HepG2 (cell line): ENCODE measurements around the gene PRRT1B. TPM values are rescaled to one million over a fixed set of nuclear protein-coding genes. Genes with fewer than 3 reads are reported as not detected.

ENCODE experiments used
- AKAP8 ChIP-seq: sonication (generic); formaldehyde crosslinking; IDR thresholded peaks from 2 replicates; pipeline ENCODE4 v1.5.1; 2020; ENCODE audit warnings: mild to moderate bottlenecking, missing genetic modification reagents
- ASH2L ChIP-seq: fragments of 300-600, 200-600 bp; sonication (generic); IDR thresholded peaks from 2 replicates; pipeline ENCODE4 v1.7.0; 2017; ENCODE audit warnings: low read depth, mild to moderate bottlenecking, moderate library complexity, mixed read lengths, low read length; ENCODE audit not compliant: insufficient read length
- FOSL2 ChIP-seq: sonication (generic); formaldehyde crosslinking; IDR thresholded peaks from 2 replicates; pipeline ENCODE4 v1.4.0; 2020; ENCODE audit warnings: missing genetic modification reagents
- GATAD1 ChIP-seq: IDR thresholded peaks from 2 replicates; pipeline ENCODE4 v1.6.1; 2016; ENCODE audit warnings: missing genetic modification reagents, missing compliant biosample characterization
- HMGA1 ChIP-seq: sonication (generic); formaldehyde crosslinking; conservative IDR thresholded peaks from 2 replicates; pipeline ENCODE4 v1.4.0; 2020; ENCODE audit warnings: missing genetic modification reagents
- MAZ ChIP-seq, 2 experiments: sonication (generic) in 1 of 2; formaldehyde crosslinking in 1 of 2; IDR thresholded peaks; 2 replicates each; pipeline versions ENCODE4 v1.5.0 to v1.6.1; 2012 to 2020; ENCODE audit warnings: low read depth in 2 of 2, mild to moderate bottlenecking in 2 of 2, borderline replicate concordance in 1 of 2, improper control_type of control experiment in 1 of 2, low read length in 1 of 2, missing genetic modification reagents in 1 of 2, moderate library complexity in 1 of 2
- MYC ChIP-seq: sonication (generic); formaldehyde crosslinking; IDR thresholded peaks from 2 replicates; pipeline ENCODE4 v1.9.0; 2021; ENCODE audit warnings: missing genetic modification reagents, borderline replicate concordance
- PITX1 ChIP-seq: sonication (generic); formaldehyde crosslinking; IDR thresholded peaks from 2 replicates; pipeline ENCODE4 v1.5.1; 2020; ENCODE audit warnings: mild to moderate bottlenecking, missing genetic modification reagents
- POLR2A ChIP-seq, 2 experiments: IDR thresholded peaks; 2 replicates each; pipeline ENCODE4 v1.6.1; 2011; ENCODE audit warnings: low read depth in 2 of 2, low read length in 2 of 2, mild to moderate bottlenecking in 1 of 2, moderate library complexity in 1 of 2; ENCODE audit not compliant: insufficient read depth in 1 of 2
- RAD51 ChIP-seq: fragments of 450-650 bp; IDR thresholded peaks from 2 replicates; pipeline ENCODE4 v1.6.1; 2016; ENCODE audit warnings: borderline replicate concordance
- SALL2 ChIP-seq: sonication (generic); formaldehyde crosslinking; IDR thresholded peaks from 2 replicates; pipeline ENCODE4 v1.8.1; 2023; ENCODE audit warnings: mild to moderate bottlenecking, missing genetic modification reagents, inconsistent platforms
- SCMH1 ChIP-seq: sonication (generic); formaldehyde crosslinking; IDR thresholded peaks from 2 replicates; pipeline ENCODE4 v1.9.0; 2021; ENCODE audit warnings: missing genetic modification reagents, mild to moderate bottlenecking, borderline replicate concordance
- ZMAT3 ChIP-seq: sonication (generic); formaldehyde crosslinking; conservative IDR thresholded peaks from 2 replicates; pipeline ENCODE4 v1.7.0; 2021; ENCODE audit warnings: missing genetic modification reagents
- ZNF441 ChIP-seq: sonication (generic); formaldehyde crosslinking; IDR thresholded peaks from 2 replicates; pipeline ENCODE4 v1.7.0; 2021; ENCODE audit warnings: missing genetic modification reagents, borderline replicate concordance
- ZNF557 ChIP-seq: sonication (generic); formaldehyde crosslinking; IDR thresholded peaks from 2 replicates; pipeline ENCODE4 v1.4.0; 2020; ENCODE audit warnings: missing genetic modification reagents
- polyA plus RNA-seq, 8 experiments: library from polyadenylated mRNA; depleted of rRNA in 3 of 8; stranded (reverse) in 7 of 8; unstranded in 1 of 8; fragments of >200 nt; fragmentation: Illumina TruSeq in 4 of 8; extraction: Trizol in 4 of 8; gene quantifications; 2 replicates each; pipeline versions ENCODE4 v1.2.1 to v1.2.3, GENCODE V29; 2011 to 2016; ENCODE audit warnings: low read depth in 4 of 8, missing spikeins in 1 of 8, mixed read lengths in 1 of 8; ENCODE audit not compliant: insufficient read depth in 1 of 8
- total RNA-seq, 5 experiments: library from RNA; depleted of rRNA; stranded (reverse); fragments of >200 nt; fragmentation: Illumina TruSeq; extraction: Trizol; gene quantifications; 2 replicates each; pipeline ENCODE4 v1.2.3, GENCODE V29; 2016; ENCODE audit warnings: low read depth in 1 of 5
- TF ChIP-seq, protein P1 (sequence below): sonication (generic); formaldehyde crosslinking; conservative IDR thresholded peaks from 2 replicates; pipeline ENCODE4 v1.4.0; 2020; ENCODE audit warnings: missing genetic modification reagents
- TF ChIP-seq, protein P2 (sequence below): sonication (generic); formaldehyde crosslinking; IDR thresholded peaks from 2 replicates; pipeline ENCODE4 v1.9.0; 2021; ENCODE audit warnings: missing genetic modification reagents, borderline replicate concordance
- TF ChIP-seq, protein P3 (sequence below): sonication (generic); formaldehyde crosslinking; IDR thresholded peaks from 2 replicates; pipeline ENCODE4 v1.5.1; 2020; ENCODE audit warnings: mild to moderate bottlenecking, missing genetic modification reagents, borderline replicate concordance

PRRT1B gene
- total and polyA plus RNA-seq, 2 of the 13 experiments (the other 11 are each of a cell fraction or from before 2014, with no cell fraction given): not detected

DNA sequence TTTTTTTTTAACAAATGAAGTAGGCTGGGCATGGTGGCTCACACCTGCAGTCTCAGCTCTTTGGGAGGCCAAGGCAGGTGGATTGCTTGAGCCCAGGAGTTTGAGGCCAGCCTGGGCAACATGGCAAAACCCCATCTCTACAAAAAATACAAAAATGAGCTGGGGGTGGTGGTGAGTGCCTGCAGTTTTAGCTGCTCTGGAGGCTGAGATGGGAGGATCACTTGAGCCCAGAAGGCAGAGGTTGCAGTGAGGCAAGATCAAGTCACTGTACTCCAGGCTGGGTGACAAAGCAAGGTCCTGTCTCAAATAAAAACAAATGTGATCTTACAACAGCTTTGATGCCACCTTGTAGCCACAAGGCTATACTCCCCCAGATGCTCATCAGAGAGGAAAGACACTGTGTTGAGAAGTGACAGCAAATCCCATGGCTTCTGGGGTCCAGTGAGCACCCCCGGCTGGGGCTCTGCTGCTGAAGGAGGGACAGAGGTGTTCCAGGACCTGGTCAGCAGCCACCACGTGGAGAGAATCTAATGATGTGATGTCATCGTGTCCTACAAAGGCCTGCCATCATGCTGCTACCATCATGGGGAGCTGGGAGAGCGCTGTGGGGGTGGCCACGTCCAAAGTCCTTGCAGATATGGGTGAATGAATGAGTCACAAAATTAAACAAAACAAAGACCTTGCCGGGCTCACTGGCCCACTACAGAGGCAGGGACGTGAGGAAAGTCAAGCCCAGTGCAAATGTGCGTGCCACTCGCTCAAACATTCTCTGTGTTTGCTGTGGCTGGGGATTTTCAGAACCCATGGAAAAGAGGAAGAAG, 60.7 kb downstream of the PRRT1B start (continued):
- TF ChIP-seq ZNF441 (CRISPR knock-in tag) (0 out of 2 replicates have a peak, but pooled peaks have one; percentile 28), MAZ (IDR thresholded peaks at IDR 0.05; ENCODE audit: borderline replicate concordance, low read depth, low read length) (0 out of 2 replicates have a peak, but pooled peaks have one; percentile 23), MAZ (CRISPR knock-in tag; IDR thresholded peaks at IDR 0.05; ENCODE audit: low read depth) (peak; percentile 43; the same call in 1 of the 2 replicates), SCMH1 (no peak), FOSL2 (CRISPR knock-in tag) (peak; percentile 99), ZNF557 (CRISPR knock-in tag) (0 out of 2 replicates have a peak, but pooled peaks have one; percentile 71), HMGA1 (CRISPR knock-in tag) (no peak), AKAP8 (CRISPR knock-in tag) (no peak), POLR2A (IDR thresholded peaks at IDR 0.05; ENCODE audit: insufficient read depth in 1 of 2, low read depth in 2 of 2, low read length in 2 of 2) (peak in 1 of 2 experiments; percentile 54; a peak in 3 of 4 replicates), GATAD1 (CRISPR knock-in tag) (peak; percentile 66; the same call in 1 of the 2 replicates), RAD51 (no peak), SALL2 (peak; percentile 41; the same call in 1 of the 2 replicates), MYC (peak; percentile 98), ASH2L (peak; percentile 57), ZMAT3 (CRISPR knock-in tag) (0 out of 2 replicates have a peak, but pooled peaks have one; percentile 14), PITX1 (CRISPR knock-in tag) (peak; percentile 91)
- TF ChIP-seq, protein P1, sequence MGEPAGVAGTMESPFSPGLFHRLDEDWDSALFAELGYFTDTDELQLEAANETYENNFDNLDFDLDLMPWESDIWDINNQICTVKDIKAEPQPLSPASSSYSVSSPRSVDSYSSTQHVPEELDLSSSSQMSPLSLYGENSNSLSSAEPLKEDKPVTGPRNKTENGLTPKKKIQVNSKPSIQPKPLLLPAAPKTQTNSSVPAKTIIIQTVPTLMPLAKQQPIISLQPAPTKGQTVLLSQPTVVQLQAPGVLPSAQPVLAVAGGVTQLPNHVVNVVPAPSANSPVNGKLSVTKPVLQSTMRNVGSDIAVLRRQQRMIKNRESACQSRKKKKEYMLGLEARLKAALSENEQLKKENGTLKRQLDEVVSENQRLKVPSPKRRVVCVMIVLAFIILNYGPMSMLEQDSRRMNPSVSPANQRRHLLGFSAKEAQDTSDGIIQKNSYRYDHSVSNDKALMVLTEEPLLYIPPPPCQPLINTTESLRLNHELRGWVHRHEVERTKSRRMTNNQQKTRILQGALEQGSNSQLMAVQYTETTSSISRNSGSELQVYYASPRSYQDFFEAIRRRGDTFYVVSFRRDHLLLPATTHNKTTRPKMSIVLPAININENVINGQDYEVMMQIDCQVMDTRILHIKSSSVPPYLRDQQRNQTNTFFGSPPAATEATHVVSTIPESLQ (CRISPR knock-in tag): no peak
- TF ChIP-seq, protein P2, sequence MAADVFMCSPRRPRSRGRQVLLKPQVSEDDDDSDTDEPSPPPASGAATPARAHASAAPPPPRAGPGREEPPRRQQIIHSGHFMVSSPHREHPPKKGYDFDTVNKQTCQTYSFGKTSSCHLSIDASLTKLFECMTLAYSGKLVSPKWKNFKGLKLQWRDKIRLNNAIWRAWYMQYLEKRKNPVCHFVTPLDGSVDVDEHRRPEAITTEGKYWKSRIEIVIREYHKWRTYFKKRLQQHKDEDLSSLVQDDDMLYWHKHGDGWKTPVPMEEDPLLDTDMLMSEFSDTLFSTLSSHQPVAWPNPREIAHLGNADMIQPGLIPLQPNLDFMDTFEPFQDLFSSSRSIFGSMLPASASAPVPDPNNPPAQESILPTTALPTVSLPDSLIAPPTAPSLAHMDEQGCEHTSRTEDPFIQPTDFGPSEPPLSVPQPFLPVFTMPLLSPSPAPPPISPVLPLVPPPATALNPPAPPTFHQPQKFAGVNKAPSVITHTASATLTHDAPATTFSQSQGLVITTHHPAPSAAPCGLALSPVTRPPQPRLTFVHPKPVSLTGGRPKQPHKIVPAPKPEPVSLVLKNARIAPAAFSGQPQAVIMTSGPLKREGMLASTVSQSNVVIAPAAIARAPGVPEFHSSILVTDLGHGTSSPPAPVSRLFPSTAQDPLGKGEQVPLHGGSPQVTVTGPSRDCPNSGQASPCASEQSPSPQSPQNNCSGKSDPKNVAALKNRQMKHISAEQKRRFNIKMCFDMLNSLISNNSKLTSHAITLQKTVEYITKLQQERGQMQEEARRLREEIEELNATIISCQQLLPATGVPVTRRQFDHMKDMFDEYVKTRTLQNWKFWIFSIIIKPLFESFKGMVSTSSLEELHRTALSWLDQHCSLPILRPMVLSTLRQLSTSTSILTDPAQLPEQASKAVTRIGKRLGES (CRISPR knock-in tag): 0 out of 2 replicates have a peak, but pooled peaks have one; percentile 42
- TF ChIP-seq, protein P3, sequence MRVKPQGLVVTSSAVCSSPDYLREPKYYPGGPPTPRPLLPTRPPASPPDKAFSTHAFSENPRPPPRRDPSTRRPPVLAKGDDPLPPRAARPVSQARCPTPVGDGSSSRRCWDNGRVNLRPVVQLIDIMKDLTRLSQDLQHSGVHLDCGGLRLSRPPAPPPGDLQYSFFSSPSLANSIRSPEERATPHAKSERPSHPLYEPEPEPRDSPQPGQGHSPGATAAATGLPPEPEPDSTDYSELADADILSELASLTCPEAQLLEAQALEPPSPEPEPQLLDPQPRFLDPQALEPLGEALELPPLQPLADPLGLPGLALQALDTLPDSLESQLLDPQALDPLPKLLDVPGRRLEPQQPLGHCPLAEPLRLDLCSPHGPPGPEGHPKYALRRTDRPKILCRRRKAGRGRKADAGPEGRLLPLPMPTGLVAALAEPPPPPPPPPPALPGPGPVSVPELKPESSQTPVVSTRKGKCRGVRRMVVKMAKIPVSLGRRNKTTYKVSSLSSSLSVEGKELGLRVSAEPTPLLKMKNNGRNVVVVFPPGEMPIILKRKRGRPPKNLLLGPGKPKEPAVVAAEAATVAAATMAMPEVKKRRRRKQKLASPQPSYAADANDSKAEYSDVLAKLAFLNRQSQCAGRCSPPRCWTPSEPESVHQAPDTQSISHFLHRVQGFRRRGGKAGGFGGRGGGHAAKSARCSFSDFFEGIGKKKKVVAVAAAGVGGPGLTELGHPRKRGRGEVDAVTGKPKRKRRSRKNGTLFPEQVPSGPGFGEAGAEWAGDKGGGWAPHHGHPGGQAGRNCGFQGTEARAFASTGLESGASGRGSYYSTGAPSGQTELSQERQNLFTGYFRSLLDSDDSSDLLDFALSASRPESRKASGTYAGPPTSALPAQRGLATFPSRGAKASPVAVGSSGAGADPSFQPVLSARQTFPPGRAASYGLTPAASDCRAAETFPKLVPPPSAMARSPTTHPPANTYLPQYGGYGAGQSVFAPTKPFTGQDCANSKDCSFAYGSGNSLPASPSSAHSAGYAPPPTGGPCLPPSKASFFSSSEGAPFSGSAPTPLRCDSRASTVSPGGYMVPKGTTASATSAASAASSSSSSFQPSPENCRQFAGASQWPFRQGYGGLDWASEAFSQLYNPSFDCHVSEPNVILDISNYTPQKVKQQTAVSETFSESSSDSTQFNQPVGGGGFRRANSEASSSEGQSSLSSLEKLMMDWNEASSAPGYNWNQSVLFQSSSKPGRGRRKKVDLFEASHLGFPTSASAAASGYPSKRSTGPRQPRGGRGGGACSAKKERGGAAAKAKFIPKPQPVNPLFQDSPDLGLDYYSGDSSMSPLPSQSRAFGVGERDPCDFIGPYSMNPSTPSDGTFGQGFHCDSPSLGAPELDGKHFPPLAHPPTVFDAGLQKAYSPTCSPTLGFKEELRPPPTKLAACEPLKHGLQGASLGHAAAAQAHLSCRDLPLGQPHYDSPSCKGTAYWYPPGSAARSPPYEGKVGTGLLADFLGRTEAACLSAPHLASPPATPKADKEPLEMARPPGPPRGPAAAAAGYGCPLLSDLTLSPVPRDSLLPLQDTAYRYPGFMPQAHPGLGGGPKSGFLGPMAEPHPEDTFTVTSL: peak; percentile 78; the same call in 1 of the 2 replicates
